PC-3 (cell line): ENCODE data around the gene SERPINA9. TPM values are rescaled to one million over a fixed set of nuclear protein-coding genes. Genes with fewer than 3 reads are reported as not detected.

Experiments used
- ATAC-seq: fragments of 200-7000 bp; cut with Tn5 transposase; 2 replicates; pipeline ENCODE4 v1.9.1; 2020; ENCODE audit warnings: mild to moderate bottlenecking, moderate library complexity
- BruUV-seq: library from RNA; stranded (reverse); fragments of 400-500 nt; replicated peaks from 2 replicates; lab custom pipeline; 2021; lab: Mats Ljungman, UMichigan
- CTCF ChIA-PET: fragments of 300-600 bp; sonication (Branson Sonifier 250); formaldehyde crosslinking; loops from one replicate; lab custom pipeline; 2022; ENCODE audit warnings: antibody characterized with exemption; lab: Charles Lee
- POLR2A ChIA-PET: fragments of 300-600 bp; sonication (Branson Sonifier 250); formaldehyde crosslinking; loops from one replicate; lab custom pipeline; 2022; ENCODE audit warnings: antibody characterized with exemption; ENCODE audit not compliant: unreplicated experiment; lab: Charles Lee
- DNase-seq: peaks from one replicate; pipeline ENCODE4 v3.0.0-alpha.2; 2015
- H2AFZ ChIP-seq: fragments of 300-600 bp; sonication (generic); 2 replicates; pipeline ENCODE4 v1.6.0; 2016; ENCODE audit warnings: antibody characterized with exemption, low read length
- H3F3A ChIP-seq: fragments of 300-600 bp; sonication (generic); one replicate; pipeline ENCODE4 v1.6.0; 2017; ENCODE audit warnings: antibody characterized with exemption, low read length, control low read depth, mild to moderate bottlenecking; ENCODE audit not compliant: unreplicated experiment
- H3K27ac ChIP-seq: fragments of 300-600 bp; sonication (generic); 2 replicates; pipeline ENCODE4 v1.5.1; 2016; ENCODE audit warnings: mild to moderate bottlenecking, low read length
- H3K27me3 ChIP-seq: fragments of 300-600 bp; sonication (generic); 2 replicates; pipeline ENCODE4 v1.6.1; 2016; ENCODE audit warnings: low read length, mixed read lengths
- H3K36me3 ChIP-seq: fragments of 300-600 bp; sonication (generic); 2 replicates; pipeline ENCODE4 v1.6.1; 2016; ENCODE audit warnings: low read depth, mixed run types, low read length, mixed read lengths
- H3K4me1 ChIP-seq: fragments of 300-600 bp; sonication (generic); 2 replicates; pipeline ENCODE4 v1.5.1; 2016; ENCODE audit warnings: low read length; ENCODE audit not compliant: insufficient read depth
- H3K4me2 ChIP-seq: fragments of 300-600 bp; sonication (generic); 2 replicates; pipeline ENCODE4 v1.6.0; 2016; ENCODE audit warnings: low read length
- H3K4me3 ChIP-seq: fragments of 300-600 bp; sonication (generic); 2 replicates; pipeline ENCODE4 v1.5.1; 2016; ENCODE audit warnings: mild to moderate bottlenecking, low read length, mixed read lengths
- H3K79me2 ChIP-seq: fragments of 300-600 bp; sonication (generic); 2 replicates; pipeline ENCODE4 v1.6.1; 2017; ENCODE audit warnings: low read length, mixed read lengths
- H3K9ac ChIP-seq: fragments of 300-600 bp; sonication (generic); 2 replicates; pipeline ENCODE4 v1.6.0; 2016; ENCODE audit warnings: mild to moderate bottlenecking, low read length
- H3K9me2 ChIP-seq: fragments of 300-600 bp; sonication (generic); replicated peaks from 2 replicates; pipeline ENCODE4 v1.6.1; 2016; ENCODE audit warnings: mixed run types, low read length, mixed read lengths
- H3K9me3 ChIP-seq: fragments of 300-600 bp; sonication (generic); 2 replicates; pipeline ENCODE4 v1.6.1; 2016; ENCODE audit warnings: low read length, mixed read lengths
- H4K20me1 ChIP-seq: fragments of 300-600 bp; sonication (generic); 2 replicates; pipeline ENCODE4 v1.6.1; 2016; ENCODE audit warnings: low read length, mixed read lengths
- CTCF ChIP-seq: fragments of 300-600 bp; sonication (generic); conservative IDR thresholded peaks from 2 replicates; pipeline ENCODE4 v1.5.1; 2017; ENCODE audit warnings: antibody characterized with exemption, low read depth, mild to moderate bottlenecking, low read length
- EZH2 ChIP-seq: fragments of 300-600 bp; sonication (generic); IDR thresholded peaks from one replicate; pipeline ENCODE4 v1.6.1; 2017; ENCODE audit warnings: antibody characterized with exemption, mild to moderate bottlenecking, low read length; ENCODE audit not compliant: unreplicated experiment
- EZH2phosphoT487 ChIP-seq: fragments of 300-600 bp; sonication (generic); IDR thresholded peaks from 2 replicates; pipeline ENCODE4 v1.6.1; 2018; ENCODE audit warnings: mild to moderate bottlenecking, antibody characterized with exemption, low read length, borderline replicate concordance
- intact Hi-C: fragments of 100-400 bp; cut with micrococcal nuclease; formaldehyde crosslinking; loops from 2 replicates; pipeline ENCODE4 v1.9.0; 2023
- total RNA-seq: library from RNA; depleted of rRNA; stranded (reverse); fragments of >200 nt; gene quantifications from 2 replicates; pipeline ENCODE4 v1.2.3, GENCODE V29; 2014

The SERPINA9 gene
- total RNA-seq, 1 experiment from 2014 or later: not detected

- no peaks in the 10 kb centered on the region for H3K79me2 ChIP-seq
- intact Hi-C loops: no loop called here
- no peak overlapping the region for H3K4me2 ChIP-seq
- ChIA-PET CTCF (no interaction called here), POLR2A (no interaction called here)
- no peak overlapping the region for H3K27ac ChIP-seq
- H3K9ac ChIP-seq: no peak overlapping the region
- H3K4me3 ChIP-seq: no peak overlapping the region
- no peaks in the 10 kb centered on the region for H3K9me3 ChIP-seq
- no peaks in the 10 kb centered on the region for H3F3A ChIP-seq
- no peaks in the 10 kb centered on the region for H3K9me2 ChIP-seq
- no peaks in the 10 kb centered on the region for H3K4me1 ChIP-seq
- no peak for ATAC-seq
- no TSS peak for BruUV-seq
- no peak overlapping the region for H2AFZ ChIP-seq
- no peaks in the 10 kb centered on the region for H3K36me3 ChIP-seq
- 0 out of 2 replicates have a peak, but pooled peaks cover 8% of the 10 kb centered on the region for H3K27me3 ChIP-seq
- TF ChIP-seq EZH2phosphoT487: no peak
- no peak for TF ChIP-seq CTCF
- no peak for TF ChIP-seq EZH2
- DNase-seq: no peak
- no peaks in the 10 kb centered on the region for H4K20me1 ChIP-seq
Observed at GRCh38 chr14:94448071-94448808, 27.8 kb downstream of the SERPINA9 start.

- no peak overlapping the region for H2AFZ ChIP-seq
- H3K4me1 ChIP-seq: no peaks in the 10 kb centered on the region
- intact Hi-C loops: no loop called here
- TF ChIP-seq CTCF (no peak), EZH2phosphoT487 (no peak), EZH2 (no peak)
- no peaks in the 10 kb centered on the region for H3K9me2 ChIP-seq
- H3F3A ChIP-seq: no peaks in the 10 kb centered on the region
- no peak for DNase-seq
- CTCF ChIA-PET: no interaction called here
- H3K4me2 ChIP-seq: no peak overlapping the region
- POLR2A ChIA-PET: no interaction called here
- no peak for ATAC-seq
- no peaks in the 10 kb centered on the region for H3K79me2 ChIP-seq
- H3K27ac ChIP-seq: no peak overlapping the region
- H3K4me3 ChIP-seq: no peak overlapping the region
- no TSS peak for BruUV-seq
- no peak overlapping the region for H3K9ac ChIP-seq
- H3K27me3 ChIP-seq: 0 out of 2 replicates have a peak, but pooled peaks cover 8% of the 10 kb centered on the region
- H3K9me3 ChIP-seq: no peaks in the 10 kb centered on the region
- no peaks in the 10 kb centered on the region for H4K20me1 ChIP-seq
- H3K36me3 ChIP-seq: no peaks in the 10 kb centered on the region
Observed at GRCh38 chr14:94447206-94447605, 28.8 kb downstream of the SERPINA9 start.

GRCh38 chr14:94446126-94446525 lies 29.9 kb downstream of the SERPINA9 start:
- no peaks in the 10 kb centered on the region for H3K79me2 ChIP-seq
- DNase-seq: no peak
- intact Hi-C loops: no loop called here
- TF ChIP-seq EZH2: no peak
- TF ChIP-seq EZH2phosphoT487: no peak
- no peak for TF ChIP-seq CTCF
- H3K27me3 ChIP-seq: 0 out of 2 replicates have a peak, but pooled peaks cover 8% of the 10 kb centered on the region
- BruUV-seq: no TSS peak
- no peak for ATAC-seq
- POLR2A ChIA-PET: no interaction called here
- CTCF ChIA-PET: no interaction called here
- no peaks in the 10 kb centered on the region for H3F3A ChIP-seq
- no peak overlapping the region for H3K4me2 ChIP-seq
- no peaks in the 10 kb centered on the region for H3K36me3 ChIP-seq
- no peaks in the 10 kb centered on the region for H4K20me1 ChIP-seq
- no peaks in the 10 kb centered on the region for H3K4me1 ChIP-seq
- no peak overlapping the region for H3K27ac ChIP-seq
- H2AFZ ChIP-seq: no peak overlapping the region
- no peak overlapping the region for H3K9ac ChIP-seq
- no peaks in the 10 kb centered on the region for H3K9me3 ChIP-seq
- no peaks in the 10 kb centered on the region for H3K9me2 ChIP-seq
- no peak overlapping the region for H3K4me3 ChIP-seq
